Kidney epithelial cell (primary cell): ENCODE data around the gene WFDC12. TPM values are rescaled to one million over a fixed set of nuclear protein-coding genes. Genes with fewer than 3 reads are reported as not detected.
"Not testable (repeated sequence)": the region's sequence is repeated elsewhere in the genome, so short reads cannot be mapped to it uniquely, and the experiment has no call there.

ENCODE experiments used
- DNase-seq: peaks from one replicate; pipeline ENCODE4 v3.0.0-alpha.2; 2010; ENCODE audit warnings: low read depth
- H3K27me3 ChIP-seq: 2 replicates; pipeline ENCODE4 v1.6.0; 2011; ENCODE audit warnings: low read length; ENCODE audit not compliant: control insufficient read depth, insufficient read depth
- H3K36me3 ChIP-seq: 2 replicates; pipeline ENCODE4 v1.5.1; 2011; ENCODE audit warnings: low read length; ENCODE audit not compliant: control insufficient read depth, insufficient read depth
- H3K4me3 ChIP-seq: 2 replicates; pipeline ENCODE4 v1.5.1; 2011; ENCODE audit warnings: low read depth, mild to moderate bottlenecking, control low read depth, low read length
- CTCF ChIP-seq: IDR thresholded peaks from 2 replicates; pipeline ENCODE4 v1.5.1; 2011; ENCODE audit warnings: mild to moderate bottlenecking, moderate library complexity, low read length, control low read depth, inconsistent platforms; ENCODE audit not compliant: insufficient read depth, poor library complexity, severe bottlenecking
- total RNA-seq: library from RNA; depleted of rRNA; stranded (reverse); fragments of >200 nt; gene quantifications from 2 replicates; pipeline ENCODE4 v1.2.3, GENCODE V29; 2015

The WFDC12 gene
- total RNA-seq, 1 donor from 2014 or later: not detected

GRCh38 chr20:45154183-45154582 is 29.9 kb upstream of the WFDC12 start:
- H3K4me3 ChIP-seq: no peak overlapping the region
- no peak for TF ChIP-seq CTCF
- no peak for DNase-seq
- H3K27me3 ChIP-seq: peaks cover 3% of the 10 kb centered on the region
- H3K36me3 ChIP-seq: no peaks in the 10 kb centered on the region

GRCh38 chr20:45153752-45154151 is 29.5 kb upstream of the WFDC12 start:
- H3K27me3 ChIP-seq: peaks cover 3% of the 10 kb centered on the region
- TF ChIP-seq CTCF: no peak
- H3K4me3 ChIP-seq: no peak overlapping the region
- DNase-seq: no peak
- no peaks in the 10 kb centered on the region for H3K36me3 ChIP-seq

GRCh38 chr20:45153147-45153546 is 28.9 kb upstream of the WFDC12 start:
- no peak for DNase-seq
- no peak for TF ChIP-seq CTCF
- H3K36me3 ChIP-seq: no peaks in the 10 kb centered on the region
- no peak overlapping the region for H3K4me3 ChIP-seq
- peaks cover 3% of the 10 kb centered on the region for H3K27me3 ChIP-seq

GRCh38 chr20:45152405-45152804 is 28.1 kb upstream of the WFDC12 start:
- H3K27me3 ChIP-seq: peaks cover 3% of the 10 kb centered on the region
- no peak for DNase-seq

GRCh38 chr20:45149062-45149461 is 24.8 kb upstream of the WFDC12 start:
- Histone ChIP-seq H3K4me3 (no peak overlapping the region), H3K27me3 (peaks cover 3% of the 10 kb centered on the region), H3K36me3 (no peaks in the 10 kb centered on the region)
- no peak for DNase-seq
- TF ChIP-seq CTCF: no peak

More at GRCh38 chr20:45152405-45152804, 28.1 kb upstream of the WFDC12 start:
- no peaks in the 10 kb centered on the region for H3K36me3 ChIP-seq
- no peak overlapping the region for H3K4me3 ChIP-seq
- TF ChIP-seq CTCF: no peak

GRCh38 chr20:45140836-45141235 is 16.6 kb upstream of the WFDC12 start:
- H3K4me3 ChIP-seq: no peak overlapping the region
- peaks cover 2% of the 10 kb centered on the region for H3K27me3 ChIP-seq
- no peak for TF ChIP-seq CTCF
- no peaks in the 10 kb centered on the region for H3K36me3 ChIP-seq
- DNase-seq: no peak

GRCh38 chr20:45139733-45140375 is 15.6 kb upstream of the WFDC12 start:
- H3K27me3 ChIP-seq, DNase-seq, H3K4me3 ChIP-seq, H3K36me3 ChIP-seq: not testable (repeated sequence)
